A172 (cell line): ENCODE results near the gene VENTX. TPM values are rescaled to one million over a fixed set of nuclear protein-coding genes. Genes with fewer than 3 reads are reported as not detected.

Experiments used
- DNase-seq: peaks from one replicate; pipeline ENCODE4 v3.0.0-alpha.2; 2015; ENCODE audit warnings: low spot score
- total RNA-seq: library from RNA; depleted of rRNA; stranded (reverse); fragments of >200 nt; shearing (Covaris generic); gene quantifications from 2 replicates; pipeline ENCODE4 v1.2.3, GENCODE V29; 2014

Gene VENTX
- total RNA-seq, 1 experiment from 2014 or later = not detected

DNA sequence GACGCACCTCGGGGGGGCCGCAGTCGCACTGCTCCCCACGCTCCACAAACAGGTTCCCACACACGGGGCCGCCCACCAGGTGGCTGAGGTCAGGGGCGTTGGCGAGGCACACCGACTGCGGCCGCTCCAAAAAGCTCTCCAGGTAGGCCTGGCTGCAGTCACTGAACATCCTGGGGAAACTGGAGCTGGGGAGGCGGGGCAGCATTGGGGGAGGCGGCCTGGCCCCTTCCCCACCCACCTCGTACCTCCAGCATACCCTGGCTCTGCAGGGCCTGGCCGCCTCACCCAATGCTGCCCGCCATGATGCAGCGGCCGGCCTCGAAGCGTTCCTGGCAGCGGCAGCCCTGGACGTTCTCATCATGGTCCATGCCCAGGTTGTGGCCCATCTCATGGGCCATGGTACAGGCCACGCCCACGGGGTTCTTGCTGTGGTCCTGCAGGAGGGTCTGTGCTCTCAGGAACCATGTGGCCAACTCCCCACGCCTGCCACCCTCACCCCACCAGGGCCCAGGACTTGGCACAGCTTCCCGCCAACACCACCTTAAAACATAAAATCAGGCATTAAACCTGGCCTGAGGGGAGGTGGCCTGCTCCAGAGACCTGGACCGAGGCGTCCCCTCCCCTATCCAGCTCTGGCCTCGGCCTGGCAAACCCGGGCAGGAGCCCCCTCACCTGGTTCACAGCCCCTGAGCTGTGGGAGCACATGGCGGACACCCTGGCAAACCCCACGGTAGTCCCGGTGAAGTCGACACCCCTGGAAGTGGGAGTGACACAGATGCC, 34.1 kb downstream of the VENTX start:
- DNase-seq = no peak

DNA sequence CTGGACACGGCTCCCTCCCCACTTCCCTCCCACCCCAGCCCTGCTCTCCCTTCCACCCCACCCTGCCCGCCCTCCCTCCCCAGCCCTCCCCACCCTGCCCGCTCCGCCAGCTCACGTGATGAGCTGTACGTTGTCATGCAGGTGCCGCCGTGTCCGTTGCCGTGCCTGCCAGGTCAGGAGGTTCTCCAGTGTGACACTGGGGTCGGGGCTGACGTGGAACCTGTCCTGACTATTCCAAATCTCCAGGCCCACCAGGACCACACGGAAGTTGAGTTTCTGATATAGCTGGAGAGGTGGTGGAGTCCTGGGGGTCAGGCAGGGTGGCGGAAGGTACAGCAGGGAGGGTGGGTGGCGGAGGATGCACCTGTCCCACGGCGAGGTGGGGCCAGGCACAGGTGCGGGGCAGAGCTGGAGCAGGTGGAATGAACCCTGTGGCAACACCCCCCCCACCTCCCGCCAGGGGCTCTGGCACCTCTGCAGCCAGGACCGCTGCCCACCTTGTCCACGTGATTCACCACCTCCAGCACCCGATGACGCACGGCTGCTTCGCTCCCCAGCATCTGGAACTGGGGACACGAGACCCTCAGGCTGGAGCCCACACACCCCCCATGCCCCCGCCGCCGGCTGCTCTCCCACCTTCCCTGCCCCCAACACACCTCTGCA, 34.8 kb downstream of the VENTX start:
- DNase-seq = no peak

DNA sequence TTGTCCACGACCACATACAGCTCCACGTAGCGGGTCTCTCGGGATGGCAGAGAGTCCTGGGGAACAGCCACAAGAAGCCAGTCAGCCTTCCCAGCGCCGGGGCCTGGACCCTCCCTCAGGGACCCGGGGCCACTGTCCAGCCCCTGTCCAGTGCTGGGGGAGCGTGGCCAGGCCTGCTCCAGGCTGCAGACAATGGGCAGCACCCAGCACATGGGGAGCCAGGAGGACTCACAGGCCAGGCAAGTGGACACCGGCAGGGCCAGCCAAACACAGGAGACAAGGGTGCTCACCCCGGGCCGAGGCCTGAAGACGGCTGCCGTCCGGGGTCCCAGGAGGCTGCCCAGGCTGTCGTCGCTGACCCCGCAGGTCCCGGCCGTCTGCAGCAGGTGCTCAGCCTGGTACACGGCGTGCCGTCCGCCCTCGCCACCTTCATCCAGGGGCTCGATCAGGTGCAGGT, 35.3 kb downstream of the VENTX start:
- no peak for DNase-seq

DNA sequence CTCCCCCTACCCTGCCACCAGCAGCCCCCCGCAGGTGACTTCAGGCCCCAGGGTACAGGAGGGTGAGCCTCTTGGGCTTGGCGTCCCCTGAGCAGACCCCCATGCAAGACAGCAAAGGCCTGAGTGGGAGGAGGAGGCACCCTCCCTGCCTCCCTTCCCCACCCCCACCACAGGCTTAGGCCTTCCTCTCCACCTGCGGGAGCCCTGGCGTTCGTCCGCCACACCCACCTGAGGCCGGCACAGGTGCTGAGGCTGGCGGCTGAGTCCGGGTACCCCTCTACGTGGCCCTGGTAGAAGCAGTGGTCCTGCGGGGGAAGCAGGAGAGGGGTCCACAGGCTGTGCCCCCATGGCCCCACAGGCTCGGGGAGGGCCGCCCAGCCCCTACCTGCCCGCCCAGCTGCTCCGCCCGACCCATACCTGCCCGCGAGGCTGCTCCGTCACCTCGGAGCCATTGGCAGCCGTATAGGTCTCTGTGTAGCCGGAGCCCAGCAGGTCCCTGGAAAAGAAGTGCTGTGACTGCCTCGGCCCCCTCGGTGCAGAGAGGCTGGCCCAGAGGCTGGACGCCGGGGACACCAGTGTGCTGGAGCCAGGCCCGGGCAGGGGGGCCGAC, 36.0 kb downstream of the VENTX start:
- no peak for DNase-seq

DNA sequence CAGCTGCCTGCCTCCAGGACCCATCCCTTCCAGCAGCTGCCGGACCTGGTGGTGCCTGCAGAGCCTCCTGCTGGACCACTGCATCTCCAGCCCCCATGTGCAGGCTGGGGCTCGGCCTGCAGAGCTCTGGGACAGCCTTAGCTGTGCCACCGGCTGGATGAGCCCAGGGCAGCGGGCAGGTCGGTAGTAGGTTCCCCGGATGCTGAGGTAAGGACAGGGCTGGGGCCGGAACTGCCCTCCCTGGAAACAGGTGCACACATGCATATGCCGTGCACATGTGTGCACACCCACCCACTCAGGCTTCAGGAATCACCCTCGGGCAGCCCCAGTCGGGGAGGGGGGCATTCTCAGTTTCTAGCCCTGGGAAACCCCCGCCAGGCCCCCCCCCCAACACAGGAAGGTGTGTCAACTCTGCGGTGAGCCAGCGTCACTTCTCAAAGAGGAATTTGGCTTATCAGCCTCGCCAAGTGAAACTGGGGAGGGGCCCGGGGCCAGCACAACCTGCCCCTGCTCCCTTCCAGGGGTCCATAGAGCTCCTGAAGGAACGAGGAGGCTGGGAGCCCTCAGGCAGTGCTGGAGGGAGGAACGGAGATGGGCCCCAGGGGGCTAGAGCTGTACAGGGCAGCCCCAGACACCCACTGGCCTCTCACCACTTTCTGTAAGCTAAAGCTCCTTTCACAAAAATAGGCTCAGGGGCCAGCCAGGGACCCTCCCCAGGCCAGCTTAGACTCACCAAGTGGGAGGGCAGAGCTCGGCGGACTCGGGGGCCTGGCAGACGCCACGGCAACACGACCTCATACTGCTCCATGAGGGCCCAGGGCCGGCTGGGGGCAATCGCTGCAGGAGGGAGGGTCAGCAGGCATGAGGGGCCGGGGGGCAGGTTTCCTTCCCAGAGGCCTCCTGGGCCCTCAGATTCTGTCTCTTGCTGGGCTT, 37.4 kb downstream of the VENTX start:
- DNase-seq = no peak

DNA sequence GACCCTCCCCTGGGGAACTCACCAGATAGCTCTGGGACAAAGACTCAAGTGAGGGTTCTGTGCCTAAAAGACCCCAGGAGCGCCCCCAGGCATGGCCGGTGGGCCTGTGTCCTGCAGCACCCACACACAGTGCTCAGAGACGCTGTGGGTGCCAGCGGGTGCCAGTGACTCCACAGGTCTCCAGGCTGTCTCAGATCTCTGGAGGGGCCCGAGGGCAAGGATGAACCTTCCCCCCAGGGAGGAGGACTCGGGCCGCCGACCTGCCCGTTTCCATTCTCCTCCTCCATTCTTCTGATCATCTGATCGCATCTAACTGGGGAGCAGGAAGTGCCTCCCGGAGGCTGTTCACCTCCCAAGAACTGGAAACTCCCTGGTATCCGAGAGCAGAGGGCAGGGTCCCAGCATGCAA, 38.0 kb downstream of the VENTX start:
- DNase-seq = no peak

DNA sequence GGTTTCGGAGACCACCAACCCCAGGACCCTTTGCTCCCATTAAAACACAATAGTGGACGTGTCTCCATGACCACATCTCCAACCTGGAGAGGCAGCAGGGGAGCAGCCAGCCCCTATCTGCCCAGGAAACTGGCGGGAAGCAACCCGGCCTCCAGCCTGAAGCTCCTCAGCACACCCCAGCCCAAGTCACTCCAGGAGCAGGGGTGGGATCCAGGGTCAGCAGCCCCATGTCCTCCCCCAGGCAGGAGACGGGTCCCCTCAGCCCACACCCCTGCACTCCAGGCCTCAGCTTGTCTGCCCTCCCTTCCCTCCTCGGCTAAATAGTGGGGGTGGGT, 38.4 kb downstream of the VENTX start:
- no peak for DNase-seq

DNA sequence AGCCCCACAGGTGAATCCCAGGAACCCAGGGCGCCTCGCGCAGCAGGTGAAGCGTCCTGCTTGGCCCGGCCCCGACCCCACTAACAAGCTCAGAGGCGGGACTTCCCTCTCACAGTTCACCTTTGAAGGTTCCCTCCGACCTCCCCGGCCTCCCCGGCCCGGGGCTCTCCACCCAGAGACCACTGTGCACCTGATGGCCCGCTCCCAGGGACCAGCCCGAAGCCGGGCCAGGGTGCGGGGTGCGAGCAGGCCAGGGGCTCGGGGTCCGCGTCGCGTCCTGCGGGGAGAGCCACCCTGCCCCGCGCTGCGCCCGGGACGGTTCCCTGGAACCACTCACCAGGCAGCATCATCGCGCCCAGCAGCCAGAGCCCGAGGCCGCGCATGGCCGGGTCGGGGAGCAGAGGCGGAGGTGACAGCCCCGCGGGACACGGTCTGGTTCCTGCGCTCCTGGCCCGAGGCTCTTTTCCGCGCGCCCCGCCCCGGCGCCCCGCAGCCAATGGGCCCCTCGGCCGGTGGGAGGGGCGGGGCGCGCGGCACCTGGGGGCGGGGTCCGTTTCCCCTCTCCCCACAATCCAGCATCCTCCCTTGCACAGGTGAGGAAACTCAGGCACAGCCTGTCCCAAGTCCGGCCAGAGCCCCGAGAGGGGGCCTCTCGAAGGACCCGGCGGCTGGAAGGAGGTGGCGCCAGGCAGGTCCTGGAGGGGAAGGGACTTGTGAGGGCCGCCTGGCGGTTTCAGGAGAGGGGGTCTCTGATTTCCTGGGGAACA, 39.0 kb downstream of the VENTX start, which contains the start of gene ADAM8:
TSS of gene ADAM8 (minus strand) at position 434 of the 767 bp plus-strand sequence. CDS start at position 383, 51 bp downstream.
- DNase-seq = no peak

DNA sequence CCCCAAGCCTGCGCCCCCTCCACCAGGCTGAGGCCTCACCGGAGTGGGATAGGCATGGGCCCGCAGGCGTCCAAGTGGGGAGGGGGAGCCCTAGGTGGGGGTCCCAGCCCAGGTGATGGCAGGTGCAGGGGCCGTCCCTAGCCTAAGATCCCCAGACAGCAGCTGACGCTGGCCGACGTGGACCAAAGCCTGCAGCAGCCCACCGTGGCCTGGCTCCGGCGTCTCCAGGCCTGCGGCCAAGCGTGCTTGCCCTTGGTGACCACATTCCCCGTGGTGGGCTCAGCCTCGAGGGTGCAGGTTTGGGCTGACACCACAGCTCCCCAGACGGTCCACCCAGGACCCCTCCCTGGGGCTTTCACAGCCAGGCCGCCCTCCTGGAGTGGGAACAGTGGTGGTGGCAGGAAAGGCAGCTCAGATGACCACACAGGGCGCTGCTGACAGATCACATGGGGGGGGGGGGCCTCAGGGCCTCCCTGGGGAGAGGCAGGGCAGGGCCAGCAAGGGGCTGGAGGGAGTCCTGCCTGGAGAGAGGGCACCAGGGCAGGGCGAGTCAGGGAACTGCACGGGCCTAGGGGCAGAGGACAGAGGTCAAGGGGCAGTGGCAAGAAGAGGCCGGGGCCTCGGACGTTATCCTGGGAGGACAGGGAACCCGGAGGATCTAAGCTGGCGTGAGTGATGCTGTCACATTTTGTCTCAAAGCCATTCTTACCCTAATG, 39.8 kb downstream of the VENTX start:
- DNase-seq = no peak

DNA sequence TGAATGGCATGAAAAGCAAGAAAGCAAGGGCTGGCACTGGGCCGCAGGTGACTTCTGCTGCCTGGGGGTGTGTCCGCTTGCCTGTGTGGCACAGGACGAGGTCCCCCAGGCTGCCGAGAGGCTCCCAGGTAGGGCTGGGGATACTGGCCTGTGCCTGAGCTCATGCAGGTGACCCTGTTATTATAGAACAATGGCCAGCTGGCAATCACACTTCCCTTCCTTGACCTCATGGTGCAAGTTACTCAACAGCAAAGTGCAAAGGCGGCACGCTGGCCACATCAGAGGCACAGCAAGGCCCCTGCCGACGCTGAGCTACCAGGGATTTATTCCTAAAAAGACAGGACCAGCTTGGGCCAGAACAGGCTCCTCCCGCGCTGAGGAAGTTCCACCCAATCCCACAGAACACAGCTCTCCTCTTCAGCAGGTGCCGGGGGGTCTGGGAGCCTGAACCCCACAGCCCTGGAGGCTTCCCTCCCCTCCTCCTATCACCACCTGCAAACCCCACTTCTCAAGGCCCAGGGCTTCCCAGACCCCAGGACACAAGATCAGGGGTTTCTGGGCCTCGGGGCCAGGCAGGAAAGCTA, 40.4 kb downstream of the VENTX start:
- DNase-seq = no peak

DNA sequence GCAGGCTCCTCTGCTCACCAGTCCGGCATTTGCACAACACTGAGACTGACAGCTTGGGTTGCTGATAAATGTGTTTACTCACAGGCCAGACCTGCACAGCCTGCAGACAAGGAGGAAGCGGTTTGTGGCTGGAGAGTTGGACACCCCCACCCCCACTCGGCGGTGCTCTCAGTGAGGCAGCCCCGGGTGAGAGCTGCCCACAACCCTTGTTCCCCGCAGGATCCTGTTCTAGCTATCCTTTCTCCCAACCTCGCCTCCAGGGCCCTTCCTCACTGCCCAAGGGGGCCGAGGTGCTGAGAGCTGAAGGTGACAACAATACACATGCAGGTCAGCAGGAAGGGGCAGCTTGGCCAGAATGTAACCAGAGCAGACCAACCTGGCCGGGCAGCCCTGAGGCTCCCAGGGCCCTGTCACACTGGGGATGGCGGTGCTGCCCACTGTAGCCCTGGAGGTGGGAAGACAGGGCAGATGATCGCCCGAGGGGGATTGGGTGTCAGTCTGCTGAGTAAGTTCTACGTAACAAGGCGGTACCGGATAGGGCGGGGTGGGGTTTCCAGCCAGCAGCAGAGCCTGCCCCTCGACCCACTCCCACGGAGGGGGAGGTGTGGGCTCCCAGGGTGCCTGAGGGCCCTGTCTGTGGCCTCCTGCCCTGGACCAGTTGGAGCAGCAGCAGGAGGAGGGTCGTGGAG, 41.1 kb downstream of the VENTX start:
- DNase-seq = peak; percentile 87

DNA sequence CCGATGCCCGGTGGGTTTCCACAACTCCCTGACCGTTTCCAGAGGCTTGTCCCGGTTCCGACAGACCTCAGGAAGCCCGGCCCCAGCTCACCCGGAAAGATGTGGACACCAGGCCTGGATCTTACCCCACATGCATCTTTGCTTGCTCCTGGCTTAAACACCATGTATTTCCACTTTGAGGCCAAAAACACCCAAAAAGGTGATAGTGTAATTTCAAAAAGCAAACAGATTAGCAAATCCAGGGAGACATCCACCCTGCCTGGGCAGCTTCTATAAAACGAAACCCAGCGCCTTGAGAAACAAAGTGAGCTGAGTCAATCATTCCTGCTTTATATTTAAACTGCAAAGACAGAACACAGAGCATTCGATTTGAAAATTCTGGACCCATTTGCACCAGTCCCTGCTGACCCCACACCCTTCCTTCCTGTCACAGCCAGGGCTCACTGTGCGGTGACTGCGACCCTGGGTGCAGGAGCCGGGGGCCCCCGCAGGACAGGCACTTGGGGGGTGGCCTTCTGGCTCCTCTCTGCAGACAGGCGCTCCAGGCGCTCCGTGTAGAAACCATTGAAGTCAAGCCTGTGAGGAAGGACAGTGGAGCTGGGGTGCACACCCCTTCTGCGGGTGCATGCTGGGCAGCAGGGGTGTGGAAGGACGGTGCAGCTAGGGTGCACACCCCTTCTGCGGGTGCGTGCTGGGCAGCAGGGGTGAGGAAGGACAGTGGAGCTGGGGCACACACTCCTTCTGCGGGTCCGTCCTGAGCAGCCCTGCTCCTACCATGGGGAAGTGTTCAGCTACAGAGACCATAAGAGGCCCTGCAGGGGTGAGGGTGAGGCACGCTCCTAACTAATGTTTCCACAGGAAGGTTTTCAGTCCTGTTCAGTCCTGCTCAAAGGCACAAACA, 41.9 kb downstream of the VENTX start:
- DNase-seq = no peak

DNA sequence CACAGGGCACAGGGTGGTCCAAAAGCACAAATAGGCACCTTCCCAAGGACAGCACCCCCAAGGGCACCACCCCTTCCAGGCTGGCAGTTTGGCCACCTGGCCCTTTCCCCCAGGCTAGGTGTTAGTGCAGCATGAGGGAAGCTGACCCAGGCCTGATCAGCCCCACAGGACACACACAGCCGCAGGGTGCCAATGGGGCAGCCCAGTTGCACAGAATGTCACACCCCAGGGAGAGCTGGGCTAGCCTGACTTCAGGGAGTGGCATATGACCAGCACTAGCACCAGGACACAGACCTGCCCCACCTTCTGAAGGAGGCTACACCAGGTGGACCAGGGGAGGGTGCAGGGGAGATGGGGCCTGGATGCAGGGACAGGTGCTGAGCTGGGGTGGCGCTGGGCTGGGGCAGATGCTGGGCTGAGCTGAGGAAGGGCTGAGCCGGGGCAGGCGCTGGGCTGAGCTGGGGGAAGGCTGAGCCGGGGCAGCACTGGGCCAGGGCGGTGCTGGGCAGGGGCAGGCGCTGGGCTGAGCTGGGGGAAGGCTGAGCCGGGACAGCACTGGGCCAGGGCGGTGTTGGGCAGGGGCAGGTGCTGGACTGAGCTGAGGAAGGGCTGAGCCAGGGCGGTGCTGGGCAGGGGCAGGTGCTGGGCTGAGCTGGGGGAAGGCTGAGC, 42.9 kb downstream of the VENTX start:
- DNase-seq = no peak

DNA sequence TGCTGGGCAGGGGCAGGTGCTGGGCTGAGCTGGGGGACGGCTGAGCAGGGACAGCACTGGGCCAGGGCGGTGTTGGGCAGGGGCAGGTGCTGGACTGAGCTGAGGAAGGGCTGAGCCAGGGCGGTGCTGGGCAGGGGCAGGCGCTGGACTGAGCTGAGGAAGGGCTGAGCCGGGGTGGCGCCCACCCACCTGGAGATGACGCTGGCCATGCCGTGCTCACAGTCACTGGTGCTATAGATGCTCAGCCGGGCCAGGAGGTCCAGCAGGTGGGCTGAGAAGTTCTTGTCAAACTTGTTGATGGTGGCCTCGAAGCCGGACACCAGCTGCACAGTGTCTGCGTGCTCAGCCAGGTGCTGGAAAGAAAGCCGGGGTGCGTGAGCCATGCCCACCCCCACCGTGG, 43.4 kb downstream of the VENTX start:
- no peak for DNase-seq

DNA sequence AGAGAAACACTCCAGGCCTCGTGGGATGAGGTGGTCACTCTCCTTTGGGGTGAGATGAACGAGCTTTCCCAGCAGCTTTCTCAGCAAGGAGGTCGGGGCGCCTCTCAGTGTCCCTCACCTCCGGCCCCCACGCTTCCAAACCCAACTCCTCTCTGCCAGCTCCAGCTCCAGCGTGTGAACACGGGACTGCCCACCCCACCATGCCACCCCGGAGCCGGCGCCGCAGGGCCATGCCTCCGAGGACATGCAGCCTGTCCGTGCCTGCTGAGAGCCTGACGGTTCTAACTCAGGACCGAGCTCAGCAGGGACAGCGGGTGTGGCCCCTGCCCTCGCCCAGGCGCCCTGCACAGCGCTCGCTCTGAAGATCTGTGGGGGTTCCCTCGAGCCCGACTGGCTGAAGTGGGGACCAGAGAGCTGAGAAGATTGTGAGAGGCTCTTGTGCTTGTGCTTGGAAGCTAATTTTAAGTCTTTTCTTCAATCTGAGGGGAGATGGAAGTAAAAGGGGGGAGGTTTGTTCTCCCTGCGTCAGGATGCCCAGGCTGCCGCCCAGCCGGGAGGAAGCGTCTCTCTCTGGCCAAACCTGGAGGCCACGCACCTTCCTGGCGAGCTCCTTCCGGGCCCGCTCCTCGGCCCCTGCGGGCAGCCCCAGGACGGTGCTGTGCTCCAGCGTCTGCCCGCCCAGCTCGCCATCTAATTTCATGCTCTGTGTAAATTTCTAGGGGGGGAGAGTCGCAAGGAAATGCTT, 44.1 kb downstream of the VENTX start:
- no peak for DNase-seq

DNA sequence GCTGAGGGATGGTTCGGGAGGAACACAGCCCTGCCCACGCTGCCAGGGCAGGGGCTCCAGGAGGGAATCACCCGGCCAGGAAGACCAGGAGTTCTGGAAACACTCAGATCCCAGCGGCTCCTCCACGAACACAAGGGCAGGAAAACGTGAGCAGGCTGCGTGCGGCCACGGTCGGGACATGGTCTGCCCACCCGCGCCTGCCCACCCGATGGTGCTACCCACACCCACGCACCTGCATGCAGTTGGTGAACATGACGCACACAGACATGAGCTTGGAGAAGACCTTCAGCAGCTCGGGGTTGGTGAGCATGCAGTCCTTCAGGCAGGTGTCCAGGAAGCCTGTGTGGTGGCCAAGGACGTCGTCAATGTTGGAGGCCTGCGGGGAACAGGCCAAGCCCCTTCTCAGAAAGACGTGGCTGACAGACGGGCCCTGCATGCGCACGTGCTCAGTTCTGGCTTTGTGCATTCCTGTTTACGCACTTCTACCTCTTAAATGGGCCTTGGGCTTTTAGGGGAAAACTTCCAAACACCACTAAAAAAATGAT, 45.3 kb downstream of the VENTX start:
- no peak for DNase-seq

DNA sequence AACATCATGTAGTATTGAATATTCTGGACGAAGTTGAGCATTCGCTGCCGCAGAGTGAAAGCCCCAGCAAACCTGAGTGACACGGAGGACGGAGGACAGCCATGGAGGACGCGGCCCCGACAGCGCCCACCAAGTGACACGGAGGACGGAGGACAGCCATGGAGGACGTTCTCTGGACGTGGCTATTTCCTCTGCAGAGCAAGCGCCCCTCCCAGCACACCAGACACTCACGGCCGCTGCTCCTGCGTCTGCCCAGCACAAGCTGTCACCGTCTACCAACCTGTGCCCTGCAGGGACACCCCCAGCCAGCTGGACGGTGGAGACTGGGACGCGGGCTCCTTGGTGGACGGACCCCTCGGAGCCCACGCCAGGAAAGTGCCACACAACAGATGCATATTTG, 46.3 kb downstream of the VENTX start:
- DNase-seq = no peak
